Natural killer cell (primary cell): ENCODE results near the gene HES5. TPM values are rescaled to one million over a fixed set of nuclear protein-coding genes. Genes with fewer than 3 reads are reported as not detected.
"Not testable (repeated sequence)": the region's sequence is repeated elsewhere in the genome, so short reads cannot be mapped to it uniquely, and the experiment has no call there.

Experiments used
- ATAC-seq, 3 donors: fragments of 150-1000 bp in 2 of 3; fragments of 200-7000 bp in 1 of 3; cut with Tn5 transposase; 1 replicate in 1 of 3; 2 replicates in 2 of 3; pipeline ENCODE4 v1.10.0; 2021; ENCODE audit warnings: mild to moderate bottlenecking in 2 of 3, moderate library complexity in 2 of 3
- DNase-seq, 2 donors: peaks; one replicate each; pipeline versions ENCODE4 v3.0.0 to v3.0.0-alpha.2; 2013 to 2021; ENCODE audit warnings: mixed read lengths in 1 of 2
- H3K27ac ChIP-seq: one replicate; pipeline ENCODE4 v1.5.1; 2013; ENCODE audit warnings: mild to moderate bottlenecking, low read length
- H3K27me3 ChIP-seq: one replicate; pipeline ENCODE4 v1.6.1; 2013; ENCODE audit warnings: low read length; ENCODE audit not compliant: control insufficient read depth, insufficient read depth
- H3K36me3 ChIP-seq: one replicate; pipeline ENCODE4 v1.6.1; 2013; ENCODE audit warnings: low read length; ENCODE audit not compliant: control insufficient read depth, insufficient read depth
- H3K4me1 ChIP-seq: one replicate; pipeline ENCODE4 v1.6.1; 2013; ENCODE audit warnings: low read length; ENCODE audit not compliant: control insufficient read depth, insufficient read depth
- H3K4me3 ChIP-seq: one replicate; pipeline ENCODE4 v1.5.1; 2013; ENCODE audit warnings: low read length
- H3K9me3 ChIP-seq: one replicate; pipeline ENCODE4 v1.6.1; 2013; ENCODE audit warnings: low read length; ENCODE audit not compliant: control insufficient read depth, insufficient read depth
- H3K27ac Mint-ChIP-seq, 2 donors: one replicate each; pipeline ENCODE4 v1.8.0; 2022; ENCODE audit warnings: mild to moderate bottlenecking in 2 of 2, mixed read lengths in 2 of 2, moderate library complexity in 1 of 2
- H3K27me3 Mint-ChIP-seq, 2 donors: one replicate each; pipeline ENCODE4 v1.8.0; 2022; ENCODE audit warnings: low read depth in 2 of 2, mixed read lengths in 2 of 2
- H3K36me3 Mint-ChIP-seq: one replicate; pipeline ENCODE4 v1.8.0; 2022; ENCODE audit warnings: mixed read lengths
- H3K4me1 Mint-ChIP-seq, 2 donors: one replicate each; pipeline ENCODE4 v1.8.0; 2022; ENCODE audit warnings: mixed read lengths in 2 of 2
- H3K4me3 Mint-ChIP-seq: one replicate; pipeline ENCODE4 v1.8.0; 2022; ENCODE audit warnings: mild to moderate bottlenecking, moderate library complexity, mixed read lengths
- H3K9me3 Mint-ChIP-seq, 2 donors: one replicate each; pipeline ENCODE4 v1.8.0; 2022; ENCODE audit warnings: mixed read lengths in 2 of 2
- CTCF ChIP-seq: fragments of 200-600 bp; IDR thresholded peaks from one replicate; pipeline ENCODE4 v1.8.0; 2022; ENCODE audit warnings: antibody characterized with exemption
- WGBS: methylation state at CpG from one replicate; pipeline ENCODE4 v1.1.7; 2013; ENCODE audit warnings: missing lambda C conversion rate; ENCODE audit not compliant: insufficient coverage; 5-methylcytosine and 5-hydroxymethylcytosine counted together
- intact Hi-C: fragments of 100-400 bp; cut with micrococcal nuclease; formaldehyde crosslinking; loops from one replicate; pipeline ENCODE4 v1.14.2; 2022
- total RNA-seq, 4 donors: library from RNA; stranded (reverse); fragments of 120-200 nt in 1 of 4; gene quantifications; one replicate each; pipeline versions ENCODE4 v1.2.3 to v1.2.4, GENCODE V29; 2013 to 2022

Gene HES5
- total RNA-seq, 3 donors from 2014 or later (not counting 1 experiment from before 2014, with no cell fraction given) = not detected

GRCh38 chr1:2569060-2569459 lies 39.0 kb upstream of the HES5 start:
- DNase-seq (no peak), ATAC-seq (no peak)
- Histone ChIP-seq H3K36me3 (no peaks in the 10 kb centered on the region), H3K9me3 (peaks cover 3% of the 10 kb centered on the region), H3K4me3 (no peak overlapping the region), H3K4me1 (no peaks in the 10 kb centered on the region), H3K27me3 (no peaks in the 10 kb centered on the region), H3K27ac (no peak overlapping the region)
- H3K4me1 Mint-ChIP-seq = peaks cover 0 to 8% of the 10 kb centered on the region in 2 donors
- no peak overlapping the region for H3K4me3 Mint-ChIP-seq
- intact Hi-C loops = no loop called here
- no peak for TF ChIP-seq CTCF
- H3K27ac Mint-ChIP-seq = no peak overlapping the region
- no peaks in the 10 kb centered on the region for H3K9me3 Mint-ChIP-seq
- H3K27me3 Mint-ChIP-seq = no peaks in the 10 kb centered on the region
- 95% methylated on average over 16 of the region's 17 CpGs for WGBS
- no peaks in the 10 kb centered on the region for H3K36me3 Mint-ChIP-seq

- WGBS = 52% methylated on average over 3 of the region's 17 CpGs
- not testable (repeated sequence) for ATAC-seq, H3K27ac Mint-ChIP-seq
Measured at GRCh38 chr1:2568187-2568816, 38.2 kb upstream of the HES5 start.

GRCh38 chr1:2567083-2567679 lies 37.1 kb upstream of the HES5 start:
- peaks cover 15% of the 10 kb centered on the region for H3K36me3 ChIP-seq
- intact Hi-C loops = no loop called here
- DNase-seq = no peak
- no peak for ATAC-seq
- no peaks in the 10 kb centered on the region for H3K4me1 ChIP-seq
- H3K4me1 Mint-ChIP-seq = peaks cover 0 to 8% of the 10 kb centered on the region in 2 donors
- H3K36me3 Mint-ChIP-seq = no peaks in the 10 kb centered on the region
- no peak overlapping the region for H3K27ac Mint-ChIP-seq
- H3K9me3 ChIP-seq = no peaks in the 10 kb centered on the region
- H3K27me3 Mint-ChIP-seq = no peaks in the 10 kb centered on the region
- no peak overlapping the region for H3K4me3 Mint-ChIP-seq
- WGBS = 94% methylated on average over 15 of the region's 16 CpGs
- TF ChIP-seq CTCF = no peak
- no peaks in the 10 kb centered on the region for H3K27me3 ChIP-seq
- no peak overlapping the region for H3K4me3 ChIP-seq
- no peaks in the 10 kb centered on the region for H3K9me3 Mint-ChIP-seq
- no peak overlapping the region for H3K27ac ChIP-seq

More at GRCh38 chr1:2568187-2568816, 38.2 kb upstream of the HES5 start:
- H3K4me3 Mint-ChIP-seq, H3K36me3 Mint-ChIP-seq, H3K27me3 ChIP-seq, H3K9me3 Mint-ChIP-seq, H3K9me3 ChIP-seq, H3K36me3 ChIP-seq, H3K4me1 ChIP-seq, H3K27ac ChIP-seq, intact Hi-C loops, H3K4me1 Mint-ChIP-seq, H3K4me3 ChIP-seq, DNase-seq, H3K27me3 Mint-ChIP-seq: not testable (repeated sequence)

- no peak for TF ChIP-seq CTCF
- intact Hi-C loops = no loop called here
- 83% methylated on average over 30 of the region's 34 CpGs for WGBS
Measured at GRCh38 chr1:2566101-2567045, 36.3 kb upstream of the HES5 start.

More at GRCh38 chr1:2566101-2567045, 36.3 kb upstream of the HES5 start:
- Histone ChIP-seq H3K4me3 (no peak overlapping the region), H3K4me1 (no peaks in the 10 kb centered on the region), H3K9me3 (no peaks in the 10 kb centered on the region), H3K36me3 (peaks cover 23% of the 10 kb centered on the region), H3K27ac (no peak overlapping the region), H3K27me3 (no peaks in the 10 kb centered on the region)
- Mint-ChIP-seq H3K27ac (no peak overlapping the region), H3K36me3 (no peaks in the 10 kb centered on the region), H3K4me1 (peaks cover 0 to 10% of the 10 kb centered on the region in 2 donors), H3K4me3 (no peak overlapping the region), H3K27me3 (no peaks in the 10 kb centered on the region), H3K9me3 (no peaks in the 10 kb centered on the region)
- no peak for ATAC-seq
- no peak for DNase-seq
